Stimulated activated memory B cell treated with anti-CD40 and anti-IgM and Interleukin-4, amounts not matched to agents 10 μg/mL and 1 μg/mL and 100 μg/mL, for 72 hours (primary cell): ENCODE data around the gene UBE2C.
"Not testable (repeated sequence)": the region's sequence is repeated elsewhere in the genome, so short reads cannot be mapped to it uniquely, and the experiment has no call there.

Experiments used
- ATAC-seq: fragments of 150-1000 bp; cut with Tn5 transposase; 2 replicates; pipeline ENCODE4 v1.10.0; 2021
- H3K27ac Mint-ChIP-seq: one replicate; pipeline ENCODE4 v1.8.0; 2022; ENCODE audit warnings: mild to moderate bottlenecking, mixed read lengths
- H3K27me3 Mint-ChIP-seq: one replicate; pipeline ENCODE4 v1.8.0; 2022; ENCODE audit warnings: mixed read lengths
- H3K36me3 Mint-ChIP-seq: one replicate; pipeline ENCODE4 v1.8.0; 2022; ENCODE audit warnings: mixed read lengths
- H3K4me1 Mint-ChIP-seq: one replicate; pipeline ENCODE4 v1.8.0; 2022; ENCODE audit warnings: mixed read lengths
- H3K4me3 Mint-ChIP-seq: one replicate; pipeline ENCODE4 v1.8.0; 2022; ENCODE audit warnings: mild to moderate bottlenecking, moderate library complexity, mixed read lengths
- H3K9me3 Mint-ChIP-seq: one replicate; pipeline ENCODE4 v1.8.0; 2022; ENCODE audit warnings: mixed read lengths

UBE2C gene

GRCh38 chr20:45812157-45813005 is at the start of gene UBE2C:
UBE2C (plus strand) TSS chr20:45812644; CDS start chr20:45812696, 52 bp downstream.
- Mint-ChIP-seq H3K27me3 (peaks cover 13% of the 10 kb centered on the region), H3K4me3 (peak within 1 kb of the TSS; percentile 88), H3K9me3 (no peaks in the 10 kb centered on the region), H3K27ac (peak within 1 kb of the TSS; percentile 76), H3K4me1 (peaks cover 18% of the 10 kb centered on the region), H3K36me3 (peaks cover 37% of the 10 kb centered on the region)
- peak; percentile 99 for ATAC-seq

DNA sequence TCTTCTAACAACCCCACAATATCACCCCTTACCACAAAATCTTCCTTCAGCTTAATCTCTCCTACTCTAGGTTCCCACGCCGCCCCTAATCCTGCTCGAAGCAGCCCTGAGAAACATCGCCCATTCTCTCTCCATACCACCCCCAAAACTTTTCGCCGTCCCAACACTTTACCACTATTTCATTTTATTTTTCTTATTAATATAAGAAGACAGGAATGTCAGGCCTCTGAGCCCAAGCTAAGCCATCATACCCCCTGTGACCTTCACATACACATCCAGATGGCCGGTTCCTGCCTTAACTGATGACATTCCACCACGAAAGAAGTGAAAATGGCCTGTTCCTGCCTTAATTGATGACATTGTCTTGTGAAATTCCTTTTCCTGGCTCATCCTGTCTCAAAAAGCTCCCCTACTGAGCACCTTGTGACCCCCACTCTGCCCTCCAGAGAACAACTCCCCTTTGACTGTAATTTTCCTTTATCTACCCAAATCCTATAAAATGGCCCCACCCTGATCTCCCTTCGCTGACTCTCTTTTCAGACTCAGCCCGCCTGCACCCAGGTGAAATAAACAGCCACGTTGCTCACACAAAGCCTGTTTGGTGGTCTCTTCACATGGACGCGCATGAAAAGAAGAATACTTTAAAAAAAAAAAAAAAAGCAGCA is 47.7 kb upstream of the UBE2C start:
- peaks cover 18% of the 10 kb centered on the region for H3K27me3 Mint-ChIP-seq
- ATAC-seq, H3K4me1 Mint-ChIP-seq, H3K36me3 Mint-ChIP-seq, H3K9me3 Mint-ChIP-seq, H3K4me3 Mint-ChIP-seq, H3K27ac Mint-ChIP-seq: not testable (repeated sequence)

DNA sequence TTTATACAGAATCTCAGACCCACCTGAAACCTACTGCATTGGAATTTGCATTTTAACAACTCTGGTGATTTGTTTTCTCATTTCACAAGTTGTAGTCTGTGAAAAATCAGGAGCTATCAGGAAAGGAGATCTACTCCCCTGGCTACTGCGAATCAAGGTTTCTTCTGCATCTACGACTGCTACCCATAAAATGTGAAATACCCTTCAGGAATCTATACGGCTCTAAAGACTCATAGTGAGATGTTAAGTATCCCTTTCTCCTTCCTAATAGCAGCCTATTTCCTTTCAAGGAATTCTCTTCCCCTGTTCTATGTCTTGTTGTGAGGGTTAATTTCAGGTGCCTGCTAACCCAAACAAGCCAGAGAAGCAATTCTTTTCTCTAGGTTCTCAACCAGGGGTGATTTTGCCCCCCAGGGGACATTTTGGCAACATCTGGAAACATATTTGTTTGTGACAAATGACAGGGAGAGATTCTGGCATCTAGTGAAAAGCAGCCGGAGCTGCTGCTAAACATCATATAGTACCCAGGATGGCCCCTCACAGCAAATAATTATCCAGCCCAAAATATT is 47.1 kb upstream of the UBE2C start:
- no peak for ATAC-seq
- Mint-ChIP-seq H3K27ac (no peak overlapping the region), H3K9me3 (no peaks in the 10 kb centered on the region), H3K27me3 (peaks cover 12% of the 10 kb centered on the region), H3K36me3 (no peaks in the 10 kb centered on the region), H3K4me3 (no peak overlapping the region), H3K4me1 (peaks cover 9% of the 10 kb centered on the region)

- Mint-ChIP-seq H3K36me3 (no peaks in the 10 kb centered on the region), H3K27me3 (peaks cover 6% of the 10 kb centered on the region), H3K4me1 (peaks cover 9% of the 10 kb centered on the region), H3K4me3 (no peak overlapping the region), H3K27ac (peak overlapping the region; percentile 17), H3K9me3 (no peaks in the 10 kb centered on the region)
- no peak for ATAC-seq
These were observed 46.5 kb upstream of the UBE2C start for GRCh38 chr20:45765980-45766379.

GRCh38 chr20:45768479-45768878 is 44.0 kb upstream of the UBE2C start:
- H3K36me3 Mint-ChIP-seq: no peaks in the 10 kb centered on the region
- ATAC-seq: no peak
- no peak overlapping the region for H3K27ac Mint-ChIP-seq
- H3K4me1 Mint-ChIP-seq: peaks cover 9% of the 10 kb centered on the region
- no peak overlapping the region for H3K4me3 Mint-ChIP-seq
- no peaks in the 10 kb centered on the region for H3K27me3 Mint-ChIP-seq
- H3K9me3 Mint-ChIP-seq: no peaks in the 10 kb centered on the region

DNA sequence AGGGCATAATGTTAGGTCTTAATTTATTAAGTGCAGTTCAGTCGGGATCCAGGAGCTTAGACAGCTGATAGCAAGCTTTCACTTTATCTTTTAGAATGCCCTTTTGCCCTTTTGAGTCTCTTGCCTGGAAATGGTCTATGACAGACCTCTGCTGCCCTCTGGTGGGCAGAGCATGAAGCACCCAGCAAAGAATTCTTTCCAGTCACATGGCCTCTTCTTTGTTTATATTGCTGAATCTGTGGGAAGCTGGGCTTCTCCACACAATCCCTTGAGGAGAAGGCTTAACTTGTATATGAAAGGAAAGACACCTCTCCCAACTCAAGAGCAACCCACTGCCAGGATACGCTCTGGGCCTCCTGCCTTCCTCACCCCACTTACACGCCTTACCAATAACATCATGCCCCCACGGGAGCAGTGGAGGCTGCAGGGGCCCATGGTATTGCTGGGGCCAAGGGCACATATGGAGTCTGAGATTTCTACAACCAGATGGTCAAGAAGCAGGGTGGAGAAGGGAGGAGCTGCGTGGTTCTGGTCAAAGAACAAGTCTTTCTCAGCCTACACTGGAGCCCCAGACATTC is 41.2 kb upstream of the UBE2C start:
- Mint-ChIP-seq H3K36me3 (no peaks in the 10 kb centered on the region), H3K27ac (peak overlapping the region; percentile 25), H3K4me1 (peaks cover 3% of the 10 kb centered on the region), H3K9me3 (no peaks in the 10 kb centered on the region), H3K4me3 (no peak overlapping the region), H3K27me3 (peaks cover 23% of the 10 kb centered on the region)
- ATAC-seq: peak; percentile 70

DNA sequence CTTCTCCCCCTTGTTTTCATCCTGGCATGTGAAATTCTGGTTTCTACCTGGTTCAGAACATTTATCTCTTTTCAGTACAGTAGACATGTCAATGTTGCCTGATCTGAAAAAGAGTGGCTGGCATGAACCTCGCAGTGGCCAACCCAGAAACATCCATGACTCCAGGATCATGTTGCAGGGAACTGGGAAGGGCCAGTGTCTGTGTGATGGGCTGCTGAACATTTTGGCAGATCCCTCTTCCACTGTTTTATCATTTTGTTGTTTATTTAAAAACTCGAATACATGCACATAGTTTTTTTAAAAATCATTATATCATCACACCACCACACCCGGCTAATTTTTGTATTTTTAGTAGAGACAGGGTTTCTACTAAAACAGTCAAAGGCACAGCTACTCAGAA is 39.8 kb upstream of the UBE2C start:
- H3K27me3 Mint-ChIP-seq: peaks cover 23% of the 10 kb centered on the region
- H3K9me3 Mint-ChIP-seq: no peaks in the 10 kb centered on the region
- no peaks in the 10 kb centered on the region for H3K4me1 Mint-ChIP-seq
- H3K4me3 Mint-ChIP-seq: no peak overlapping the region
- no peak overlapping the region for H3K27ac Mint-ChIP-seq
- H3K36me3 Mint-ChIP-seq: no peaks in the 10 kb centered on the region
- ATAC-seq: no peak

DNA sequence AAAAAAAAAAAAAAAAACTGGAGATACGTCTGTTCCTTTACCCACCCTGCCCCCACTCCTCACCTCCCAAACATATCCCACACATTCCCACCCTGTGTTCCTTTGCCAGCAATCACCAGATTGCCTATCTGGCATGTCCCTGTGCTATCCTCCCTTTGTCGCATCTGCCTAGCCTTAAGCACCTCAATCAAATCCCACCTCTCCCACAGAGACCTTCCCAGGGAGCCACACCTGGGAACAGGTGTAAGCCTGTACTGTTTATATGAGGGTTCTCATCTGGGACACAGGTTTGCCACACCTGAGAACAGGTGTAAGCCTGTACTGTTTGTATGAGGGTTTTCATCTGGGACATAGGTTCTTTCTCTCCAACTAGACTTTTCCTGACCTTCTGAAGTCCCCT is 37.5 kb upstream of the UBE2C start:
- H3K36me3 Mint-ChIP-seq: no peaks in the 10 kb centered on the region
- no peak overlapping the region for H3K4me3 Mint-ChIP-seq
- no peaks in the 10 kb centered on the region for H3K4me1 Mint-ChIP-seq
- no peak for ATAC-seq
- H3K9me3 Mint-ChIP-seq: no peaks in the 10 kb centered on the region
- peaks cover 23% of the 10 kb centered on the region for H3K27me3 Mint-ChIP-seq
- no peak overlapping the region for H3K27ac Mint-ChIP-seq

DNA sequence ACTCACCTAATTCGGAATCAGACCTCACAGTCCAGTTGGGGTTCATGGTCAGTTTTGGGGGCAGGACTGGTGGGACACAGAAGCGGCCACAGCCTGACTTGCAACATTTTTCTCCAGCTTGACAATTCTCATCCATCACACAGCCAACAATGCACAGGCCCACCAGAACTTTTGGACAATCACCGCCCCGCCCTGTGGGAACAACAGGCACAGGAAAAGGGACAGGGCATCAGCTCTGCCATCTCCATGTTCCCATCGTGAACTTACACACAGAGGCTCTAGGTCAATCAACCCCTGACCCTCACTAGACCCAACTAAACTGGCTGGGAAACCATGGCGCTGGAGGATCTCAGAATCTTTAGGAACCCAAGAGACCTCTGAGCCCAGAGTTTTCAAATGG is 37.0 kb upstream of the UBE2C start:
- Mint-ChIP-seq H3K36me3 (no peaks in the 10 kb centered on the region), H3K27me3 (peaks cover 23% of the 10 kb centered on the region), H3K4me1 (no peaks in the 10 kb centered on the region), H3K4me3 (no peak overlapping the region), H3K27ac (no peak overlapping the region), H3K9me3 (no peaks in the 10 kb centered on the region)
- no peak for ATAC-seq

DNA sequence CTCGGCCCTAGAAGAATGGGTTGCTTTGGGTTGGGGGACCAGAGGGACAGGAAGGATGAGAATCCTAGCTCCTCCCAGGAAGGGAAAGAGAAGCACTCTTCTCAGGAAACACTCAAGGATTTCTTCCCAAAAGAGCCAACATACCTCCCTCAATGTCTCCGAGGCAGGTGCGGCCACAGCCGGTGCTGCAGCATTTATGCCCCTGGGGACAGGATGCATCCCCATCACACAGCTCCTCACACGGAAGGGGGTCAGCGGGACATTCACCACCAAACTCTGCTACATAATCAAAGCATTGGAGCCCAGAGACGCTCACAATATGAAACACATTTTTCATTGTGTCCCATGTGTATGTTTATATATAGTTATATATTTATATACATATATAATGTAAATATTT is 35.5 kb upstream of the UBE2C start:
- Mint-ChIP-seq H3K9me3 (no peaks in the 10 kb centered on the region), H3K36me3 (no peaks in the 10 kb centered on the region), H3K4me1 (no peaks in the 10 kb centered on the region), H3K27me3 (peaks cover 23% of the 10 kb centered on the region), H3K27ac (no peak overlapping the region), H3K4me3 (no peak overlapping the region)
- ATAC-seq: no peak

GRCh38 chr20:45779011-45779915 is 33.2 kb upstream of the UBE2C start:
- no peak overlapping the region for H3K27ac Mint-ChIP-seq
- H3K4me3 Mint-ChIP-seq: no peak overlapping the region
- no peaks in the 10 kb centered on the region for H3K36me3 Mint-ChIP-seq
- no peaks in the 10 kb centered on the region for H3K9me3 Mint-ChIP-seq
- peaks cover 10% of the 10 kb centered on the region for H3K4me1 Mint-ChIP-seq
- no peak for ATAC-seq
- peaks cover 16% of the 10 kb centered on the region for H3K27me3 Mint-ChIP-seq

DNA sequence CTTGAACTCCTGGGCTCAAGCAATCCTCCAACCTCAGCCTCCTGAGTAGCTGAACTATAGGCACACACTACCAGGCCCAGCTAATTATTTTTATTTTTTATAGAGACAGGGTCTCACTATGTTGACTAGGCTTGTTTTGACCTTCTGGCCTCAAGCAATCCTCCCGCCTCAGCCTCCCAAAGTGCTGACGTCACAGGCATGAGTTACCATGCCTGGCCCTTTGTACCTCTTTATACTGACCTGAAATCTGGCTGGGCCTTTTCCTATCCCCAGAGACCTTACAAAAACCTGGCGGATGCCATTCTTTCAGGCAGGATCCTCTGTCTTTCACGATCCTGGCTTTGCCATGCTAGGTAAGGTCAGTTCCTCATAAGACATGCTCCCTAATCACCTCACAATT is 32.3 kb upstream of the UBE2C start:
- no peaks in the 10 kb centered on the region for H3K9me3 Mint-ChIP-seq
- H3K36me3 Mint-ChIP-seq: no peaks in the 10 kb centered on the region
- no peak overlapping the region for H3K4me3 Mint-ChIP-seq
- H3K27ac Mint-ChIP-seq: no peak overlapping the region
- H3K4me1 Mint-ChIP-seq: peaks cover 18% of the 10 kb centered on the region
- no peak for ATAC-seq
- H3K27me3 Mint-ChIP-seq: peaks cover 7% of the 10 kb centered on the region

DNA sequence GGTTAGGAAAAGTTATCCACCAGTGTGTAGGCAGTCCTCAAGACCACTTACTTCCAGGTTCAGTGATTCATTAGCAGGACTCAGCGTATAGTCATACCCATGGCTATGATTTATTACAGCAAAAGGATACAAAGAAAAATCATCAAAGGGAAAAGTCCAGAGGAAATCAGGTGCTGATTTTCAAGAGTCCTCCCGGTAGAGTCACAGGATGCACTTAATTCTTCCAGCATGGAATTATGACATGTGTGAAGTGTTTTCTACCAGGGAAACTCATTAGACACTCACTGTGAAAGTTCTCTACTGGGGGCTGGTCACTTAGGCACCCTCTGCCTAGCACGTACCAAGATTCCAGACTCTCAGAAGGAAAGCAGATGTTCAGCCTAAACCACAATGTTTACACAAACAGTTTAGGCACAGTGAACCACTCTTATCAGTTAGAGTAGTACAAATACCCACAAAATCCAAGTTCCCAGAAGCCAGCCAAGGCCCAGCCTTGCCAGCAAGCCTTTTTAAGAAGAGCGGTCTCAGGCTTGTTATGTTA is 31.0 kb upstream of the UBE2C start:
- Mint-ChIP-seq H3K9me3 (no peaks in the 10 kb centered on the region), H3K27me3 (no peaks in the 10 kb centered on the region), H3K4me1 (peaks cover 18% of the 10 kb centered on the region), H3K4me3 (no peak overlapping the region), H3K36me3 (no peaks in the 10 kb centered on the region), H3K27ac (no peak overlapping the region)
- ATAC-seq: no peak

DNA sequence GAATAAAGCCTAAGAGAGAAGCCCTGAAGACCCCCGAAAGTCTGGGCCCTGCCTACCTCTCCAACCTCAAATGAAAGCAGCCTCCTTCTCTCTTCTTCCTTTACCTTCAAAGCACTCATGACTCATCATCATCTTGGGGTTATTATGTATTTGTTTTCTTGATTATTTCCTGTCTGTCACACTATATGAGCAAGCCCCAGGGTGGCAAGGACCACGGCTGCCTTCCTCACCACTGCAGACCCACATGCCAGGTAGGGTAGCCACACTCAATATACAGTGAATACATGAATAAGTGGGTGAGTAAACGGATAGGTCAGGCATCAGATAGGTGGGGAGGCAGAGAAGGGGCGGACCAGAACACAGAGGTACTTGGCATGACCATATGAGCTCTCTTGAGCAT is 29.6 kb upstream of the UBE2C start:
- Mint-ChIP-seq H3K27ac (no peak overlapping the region), H3K4me3 (no peak overlapping the region)

More for the DNA sequence above, 29.6 kb upstream of the UBE2C start:
- no peaks in the 10 kb centered on the region for H3K27me3 Mint-ChIP-seq
- H3K4me1 Mint-ChIP-seq: peaks cover 24% of the 10 kb centered on the region
- H3K36me3 Mint-ChIP-seq: no peaks in the 10 kb centered on the region
- H3K9me3 Mint-ChIP-seq: no peaks in the 10 kb centered on the region
- no peak for ATAC-seq
